IMR-90 (cell line): Measurements from ENCODE around the gene C10orf105. TPM values are rescaled to one million over a fixed set of nuclear protein-coding genes. Genes with fewer than 3 reads are reported as not detected.

Experiments
- ATAC-seq: fragments of 200-7000 bp; cut with Tn5 transposase; 2 replicates; pipeline ENCODE4 v1.9.1; 2020; ENCODE audit warnings: low read depth, mild to moderate bottlenecking, moderate library complexity
- BruUV-seq: library from RNA; stranded (reverse); fragments of 400-500 nt; replicated peaks from 2 replicates; lab custom pipeline; 2021; lab: Mats Ljungman, UMichigan
- CTCF ChIA-PET: fragments of 300-600 bp; formaldehyde crosslinking; extraction: SDS; loops from one replicate; lab custom pipeline; 2021; ENCODE audit warnings: antibody characterized with exemption; lab: Yijun Ruan, JAX
- POLR2A ChIA-PET: fragments of 300-600 bp; sonication (Branson Sonifier 250); formaldehyde crosslinking; loops from one replicate; lab custom pipeline; 2022; ENCODE audit warnings: antibody characterized with exemption; ENCODE audit not compliant: unreplicated experiment; lab: Charles Lee
- DNase-seq: peaks from one replicate; pipeline ENCODE4 v3.0.0; 2013
- H2AFZ ChIP-seq: replicated peaks from 2 replicates; pipeline ENCODE3; 2013; ENCODE audit warnings: low read length, mild to moderate bottlenecking; ENCODE audit not compliant: poor library complexity
- H2AK5ac ChIP-seq: 2 replicates; pipeline ENCODE4 v1.6.1; 2013; ENCODE audit warnings: low read depth, low read length, inconsistent platforms
- H2AK9ac ChIP-seq: replicated peaks from 2 replicates; pipeline ENCODE3; 2013; ENCODE audit warnings: mild to moderate bottlenecking, low read depth, low read length, moderate library complexity; ENCODE audit not compliant: poor library complexity
- H2BK120ac ChIP-seq: 2 replicates; pipeline ENCODE4 v1.6.1; 2013; ENCODE audit warnings: low read depth, low read length, inconsistent platforms
- H2BK15ac ChIP-seq: 3 replicates; pipeline ENCODE4 v1.6.1; 2013; ENCODE audit warnings: low read depth, low read length, inconsistent platforms
- H2BK20ac ChIP-seq: 2 replicates; pipeline ENCODE4 v1.6.1; 2013; ENCODE audit warnings: low read depth, mild to moderate bottlenecking, inconsistent platforms, low read length, moderate library complexity
- H2BK5ac ChIP-seq: 2 replicates; pipeline ENCODE4 v1.6.1; 2013; ENCODE audit warnings: mild to moderate bottlenecking, low read depth, low read length, inconsistent platforms; ENCODE audit not compliant: poor library complexity, severe bottlenecking
- H3K14ac ChIP-seq: replicated peaks from 2 replicates; pipeline ENCODE4 v1.6.1; 2013; ENCODE audit warnings: low read depth, low read length, inconsistent platforms
- H3K18ac ChIP-seq: 2 replicates; pipeline ENCODE4 v1.6.1; 2013; ENCODE audit warnings: low read depth, low read length, control low read depth
- H3K23ac ChIP-seq: 2 replicates; pipeline ENCODE4 v1.6.1; 2013; ENCODE audit warnings: low read depth, low read length, inconsistent platforms
- H3K27ac ChIP-seq: 2 replicates; pipeline ENCODE4 v1.5.1; 2013; ENCODE audit warnings: mild to moderate bottlenecking, control low read depth, low read length; ENCODE audit not compliant: insufficient read depth
- H3K27me3 ChIP-seq: 2 replicates; pipeline ENCODE4 v1.6.1; 2013; ENCODE audit warnings: low read length; ENCODE audit not compliant: control insufficient read depth, insufficient read depth
- H3K36me3 ChIP-seq: 2 replicates; pipeline ENCODE4 v1.6.1; 2013; ENCODE audit warnings: low read length, mixed read lengths; ENCODE audit not compliant: control insufficient read depth, insufficient read depth
- H3K4ac ChIP-seq: 2 replicates; pipeline ENCODE4 v1.6.1; 2013; ENCODE audit warnings: low read depth, low read length, inconsistent platforms
- H3K4me1 ChIP-seq: 2 replicates; pipeline ENCODE4 v1.6.1; 2013; ENCODE audit warnings: low read length, mixed read lengths; ENCODE audit not compliant: control insufficient read depth, insufficient read depth
- H3K4me2 ChIP-seq: 2 replicates; pipeline ENCODE4 v1.6.1; 2013; ENCODE audit warnings: low read depth, mild to moderate bottlenecking, control low read depth, low read length, moderate library complexity
- H3K4me3 ChIP-seq: 2 replicates; pipeline ENCODE4 v1.5.1; 2013; ENCODE audit warnings: low read depth, mild to moderate bottlenecking, control low read depth, low read length, moderate library complexity; ENCODE audit not compliant: insufficient read depth
- H3K56ac ChIP-seq: 2 replicates; pipeline ENCODE4 v1.6.1; 2013; ENCODE audit warnings: low read length, inconsistent platforms; ENCODE audit not compliant: insufficient read depth; ENCODE audit errors: extremely low read depth
- H3K79me1 ChIP-seq, 2 experiments: 2 replicates each; pipeline ENCODE4 v1.6.1; 2013; ENCODE audit warnings: low read length in 2 of 2, inconsistent platforms in 1 of 2, low read depth in 1 of 2
- H3K9ac ChIP-seq: 2 replicates; pipeline ENCODE4 v1.6.1; 2013; ENCODE audit warnings: low read depth, low read length, control low read depth
- H3K9me1 ChIP-seq: 2 replicates; pipeline ENCODE4 v1.6.1; 2013; ENCODE audit warnings: low read length, inconsistent platforms; ENCODE audit not compliant: insufficient read depth
- H3K9me3 ChIP-seq: 2 replicates; pipeline ENCODE4 v1.6.1; 2013; ENCODE audit warnings: low read length; ENCODE audit not compliant: control insufficient read depth, insufficient read depth
- H4K20me1 ChIP-seq: 2 replicates; pipeline ENCODE4 v1.6.1; 2013; ENCODE audit warnings: low read length, inconsistent platforms; ENCODE audit not compliant: insufficient read depth
- H4K5ac ChIP-seq: 2 replicates; pipeline ENCODE4 v1.6.1; 2013; ENCODE audit warnings: mild to moderate bottlenecking, low read depth, low read length, control low read depth
- H4K8ac ChIP-seq, 2 experiments: 2 replicates each; pipeline ENCODE4 v1.6.1; 2013; ENCODE audit warnings: low read depth in 2 of 2, low read length in 2 of 2, control low read depth in 1 of 2, inconsistent platforms in 1 of 2
- H4K91ac ChIP-seq: 2 replicates; pipeline ENCODE4 v1.6.1; 2013; ENCODE audit warnings: low read depth, low read length, inconsistent platforms; ENCODE audit not compliant: insufficient read depth
- BHLHE40 ChIP-seq: fragments of 150-350 bp; IDR thresholded peaks from 2 replicates; pipeline ENCODE4 v1.6.1; 2016; ENCODE audit warnings: mild to moderate bottlenecking, low read depth, low read length
- CEBPB ChIP-seq: IDR thresholded peaks from 2 replicates; pipeline ENCODE4 v1.6.1; 2012; ENCODE audit warnings: low read depth, low read length, improper control_type of control experiment
- CTCF ChIP-seq: conservative IDR thresholded peaks from 2 replicates; pipeline ENCODE4 v1.5.1; 2012; ENCODE audit warnings: mild to moderate bottlenecking, low read depth, low read length, improper control_type of control experiment
- MAFK ChIP-seq: IDR thresholded peaks from 2 replicates; pipeline ENCODE4 v1.6.1; 2012; ENCODE audit warnings: low read depth, low read length, improper control_type of control experiment
- RAD21 ChIP-seq: IDR thresholded peaks from 2 replicates; pipeline ENCODE4 v1.6.1; 2012; ENCODE audit warnings: low read length, improper control_type of control experiment
- RCOR1 ChIP-seq: IDR thresholded peaks from 2 replicates; pipeline ENCODE4 v1.6.1; 2012; ENCODE audit warnings: mild to moderate bottlenecking, low read length, improper control_type of control experiment; ENCODE audit not compliant: insufficient replicate concordance
- USF2 ChIP-seq: fragments of 150-350 bp; IDR thresholded peaks from 2 replicates; pipeline ENCODE4 v1.6.1; 2017; ENCODE audit warnings: mild to moderate bottlenecking, antibody characterized with exemption, low read length, low read depth
- WGBS, 2 experiments: methylation state at CpG; one replicate each; pipeline versions ENCODE4 v1.1.5 to v1.1.7; 2013; ENCODE audit warnings: missing lambda C conversion rate in 2 of 2; ENCODE audit not compliant: insufficient read length in 1 of 2; ENCODE audit errors: extremely low coverage in 2 of 2; 5-methylcytosine and 5-hydroxymethylcytosine counted together
- dilution Hi-C: fragments of 300-500 bp; cut with HindIII; formaldehyde crosslinking; loops from one replicate; pipeline ENCODE4 v1.14.3; 2018; ENCODE audit warnings: low sequenced_read_pairs; ENCODE audit not compliant: unreplicated experiment
- in situ Hi-C: fragments of 300-500 bp; cut with MboI; formaldehyde crosslinking; loops from 3 replicates; pipeline ENCODE4 v1.14.3; 2019; ENCODE audit warnings: low sequenced_read_pairs, inconsistent platforms, mixed read lengths
- intact Hi-C: fragments of 100-400 bp; cut with micrococcal nuclease; formaldehyde crosslinking; loops from 2 replicates; pipeline ENCODE4 v1.10.0; 2022
- polyA plus RNA-seq, 3 experiments: library from polyadenylated mRNA; depleted of rRNA; stranded (reverse); fragments of >200 nt; gene quantifications; 2 replicates each; pipeline ENCODE4 v1.2.3, GENCODE V29; 2012; ENCODE audit warnings: low replicate concordance in 1 of 3
- total RNA-seq: library from RNA; depleted of rRNA; stranded (reverse); fragments of >200 nt; gene quantifications from 2 replicates; pipeline ENCODE4 v1.2.3, GENCODE V29; 2012

The C10orf105 gene
- total and polyA plus RNA-seq, 2 of the 4 experiments (the other 2 are of a cell fraction): under 0.01 TPM; not detected in 1

GRCh38 chr10:71704816-71705215 is 14.8 kb downstream of the C10orf105 start:
- Histone ChIP-seq H2BK5ac (no peak overlapping the region), H2AK5ac (no peak overlapping the region), H3K9ac (no peak overlapping the region), H2BK20ac (no peak overlapping the region), H3K36me3 (no peaks in the 10 kb centered on the region), H3K4me3 (no peak overlapping the region), H3K4ac (no peak overlapping the region), H3K23ac (no peak overlapping the region), H3K9me1 (no peaks in the 10 kb centered on the region), H3K9me3 (peaks cover 2% of the 10 kb centered on the region; the same call in 1 of the 2 replicates), H3K14ac (no peak overlapping the region), H3K27me3 (peaks cover 59% of the 10 kb centered on the region), H4K91ac (no peak overlapping the region), H4K5ac (no peak overlapping the region), H3K18ac (no peak overlapping the region), H2AK9ac (no peak overlapping the region), H3K4me2 (no peak overlapping the region), H2BK120ac (no peak overlapping the region), H3K56ac (no peak overlapping the region), H3K79me1 (no peaks in the 10 kb centered on the region), H3K4me1 (no peaks in the 10 kb centered on the region), H3K27ac (no peak overlapping the region), H2AFZ (no peak overlapping the region), H2BK15ac (no peak overlapping the region), H4K8ac (no peak overlapping the region), H4K20me1 (no peaks in the 10 kb centered on the region)
- DNase-seq (no peak), ATAC-seq (no peak)
- TF ChIP-seq MAFK: no peak
- TF ChIP-seq USF2: no peak
- TF ChIP-seq CTCF: no peak
- no peak for TF ChIP-seq CEBPB
- TF ChIP-seq RAD21: no peak
- TF ChIP-seq RCOR1: no peak
- TF ChIP-seq BHLHE40: no peak
- dilution Hi-C loops (no loop called here), intact Hi-C loops (no loop called here), in situ Hi-C loops (no loop called here)
- 94% methylated on average over 6 of the region's 18 CpGs; no CpG with 5 or more reads in 1 of the 2 experiments for WGBS, 2 experiments
- ChIA-PET POLR2A (no interaction called here), CTCF (interaction anchor here (0.6 to 1.1 kb wide), 3 partner anchors 8 to 64 kb away, joined by 3 read pairs; no protein-coding TSS in a partner anchor)
- no TSS peak for BruUV-seq
